HG03457 (cell line): ENCODE data around the gene NDUFV1.

ENCODE experiments used
- ATAC-seq: cut with Tn5 transposase; IDR thresholded peaks from one replicate; pipeline ENCODE4 v1.9.1; 2021; ENCODE audit warnings: moderate number of reproducible peaks; ENCODE audit not compliant: unreplicated experiment

Gene NDUFV1

GRCh38 chr11:67639438-67639859 is 32.7 kb downstream of the NDUFV1 start, which contains the start of gene TBX10:
TSS of gene TBX10 (minus strand) at chr11:67639763. CDS start at chr11:67639472, 291 bp downstream.
- no peak for ATAC-seq

- no peak for ATAC-seq
Measured at GRCh38 chr11:67640021-67640757, 33.5 kb downstream of the NDUFV1 start.

DNA sequence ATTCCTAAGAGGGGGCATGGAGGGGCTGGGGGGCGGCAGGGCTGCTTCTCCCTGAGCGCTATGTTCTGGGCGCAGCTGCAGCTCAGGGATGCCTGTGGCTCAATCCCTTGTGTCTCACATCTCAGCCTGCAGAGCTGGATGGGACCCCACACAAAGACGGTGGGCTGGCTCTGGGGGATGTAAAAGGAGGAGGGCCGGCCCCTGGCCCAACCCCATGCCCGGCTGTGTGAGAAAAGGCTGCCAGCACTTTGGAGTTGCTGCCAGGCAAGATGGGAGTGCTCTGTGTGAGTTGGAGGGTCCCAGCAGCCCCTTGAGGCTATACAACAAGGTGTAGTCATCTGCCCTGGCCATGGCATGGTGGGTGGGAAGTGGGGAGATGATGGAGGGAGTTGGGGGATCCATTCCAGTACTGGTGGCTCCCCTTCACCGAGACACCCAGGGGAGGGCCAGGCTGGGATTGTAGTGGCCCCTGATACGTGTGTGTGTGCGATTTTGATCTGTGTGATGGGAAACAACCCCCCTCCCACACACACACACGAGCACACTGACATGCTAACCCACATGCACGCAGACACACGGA is 34.1 kb downstream of the NDUFV1 start:
- ATAC-seq, result no peak

- no peak for ATAC-seq
Measured at GRCh38 chr11:67641338-67642172, 34.8 kb downstream of the NDUFV1 start.

DNA sequence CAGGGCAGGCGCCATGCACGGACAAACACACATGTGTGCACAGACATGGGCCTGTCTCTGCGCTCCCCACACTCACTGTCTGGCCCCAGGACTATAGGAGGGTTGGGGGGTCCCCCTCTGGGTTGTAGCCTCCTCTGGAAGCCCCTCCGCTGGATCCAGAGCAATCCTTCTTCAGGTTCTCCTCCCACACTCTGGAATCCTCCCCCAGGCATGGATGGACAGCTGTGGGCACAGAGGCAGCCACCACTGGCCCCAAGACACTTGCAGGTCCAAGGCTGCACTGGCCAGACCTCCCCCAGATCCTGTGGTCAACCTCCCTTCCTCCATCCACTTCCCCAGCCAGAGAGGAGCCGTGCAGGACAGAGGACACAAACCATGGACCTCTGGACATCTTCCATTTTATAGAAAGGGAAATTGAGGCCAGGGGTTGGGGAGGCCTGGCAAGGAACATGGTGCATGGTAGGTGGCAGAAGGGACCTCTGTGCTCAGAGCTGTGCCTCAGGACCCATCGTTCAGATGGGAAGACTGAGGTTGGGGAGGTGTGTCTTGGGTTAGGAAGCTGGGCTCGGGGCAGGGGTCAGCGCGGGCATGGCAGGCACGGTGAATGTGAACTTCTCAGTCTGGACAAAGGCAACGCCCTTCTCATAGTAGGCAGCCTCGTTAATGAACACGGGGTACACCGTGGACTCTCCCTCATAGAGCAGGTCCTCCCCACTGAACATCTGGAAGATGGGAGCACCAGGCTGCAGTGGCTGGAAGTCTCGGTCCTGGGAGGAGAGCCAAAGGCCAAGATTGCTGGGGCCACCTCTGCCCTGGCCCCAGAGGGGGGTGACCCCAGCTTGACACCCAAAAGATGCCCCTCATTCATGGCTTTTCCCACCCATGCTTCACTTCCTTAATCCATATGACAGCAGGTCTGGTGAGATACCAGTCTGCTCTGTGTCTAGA is 35.7 kb downstream of the NDUFV1 start:
- ATAC-seq, result no peak

DNA sequence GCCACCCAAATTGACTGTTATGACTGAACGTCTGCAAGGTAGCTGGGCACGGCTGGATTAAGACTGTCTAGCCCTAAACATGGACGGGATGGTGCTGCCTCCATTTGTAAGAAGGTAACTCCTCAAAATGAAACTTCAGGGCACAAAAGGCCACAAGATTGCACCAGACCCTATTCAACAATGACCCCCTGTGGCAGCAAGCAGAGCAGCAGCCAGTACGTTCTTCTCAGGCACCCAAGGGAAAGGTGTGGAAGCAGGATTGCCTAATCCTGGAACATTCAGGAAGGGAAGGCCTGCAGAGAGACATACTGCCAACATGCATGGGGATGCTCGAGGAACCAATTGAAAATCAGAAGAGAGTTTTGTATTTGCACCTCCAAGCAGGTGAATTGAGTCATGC is 37.3 kb downstream of the NDUFV1 start:
- ATAC-seq, result no peak

DNA sequence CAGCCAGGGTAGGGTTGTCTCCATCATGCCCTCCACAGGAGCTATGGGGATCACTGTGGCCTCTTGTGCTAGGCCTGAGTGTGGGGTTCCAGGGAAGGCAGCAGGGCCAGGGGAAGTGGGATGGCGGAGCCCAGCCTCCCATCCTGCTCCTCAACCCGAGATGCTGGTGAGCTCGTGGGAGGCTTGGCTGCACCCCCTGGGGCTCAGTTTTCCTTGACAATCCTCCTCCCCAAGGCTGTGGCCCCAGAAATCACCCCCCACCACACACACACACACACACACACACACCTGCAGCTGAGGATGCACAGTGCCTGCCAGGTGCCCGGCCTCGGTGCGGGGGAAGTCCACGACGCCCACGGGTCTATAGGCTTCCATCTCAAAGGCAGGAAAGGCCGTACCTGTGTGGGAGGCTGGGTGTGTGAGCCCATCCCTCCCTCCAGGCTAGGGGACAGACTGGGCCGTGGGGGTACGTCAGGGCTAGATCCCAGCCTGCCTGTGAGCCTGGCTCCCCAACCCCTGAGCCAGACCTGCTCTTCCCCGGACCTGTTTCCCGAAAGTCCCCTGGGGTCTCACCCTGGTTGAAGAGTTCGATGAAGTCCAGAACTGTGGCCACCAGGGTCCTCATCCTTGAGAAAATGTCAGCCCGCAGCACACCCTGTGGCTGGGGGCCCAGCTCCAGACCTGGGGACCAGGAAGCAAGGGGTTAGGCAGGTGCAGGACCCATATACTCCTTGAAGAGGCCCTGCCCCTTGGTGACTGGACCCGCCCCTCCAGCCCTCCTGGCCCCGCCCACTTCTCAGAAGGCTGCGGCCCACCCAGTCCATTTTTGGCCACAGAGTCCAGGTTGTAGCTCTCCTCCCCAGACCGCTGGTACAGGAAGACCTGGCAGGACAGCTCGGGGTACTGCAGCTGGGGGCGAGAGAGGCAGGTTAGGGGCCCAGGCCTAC is 38.0 kb downstream of the NDUFV1 start:
- no peak for ATAC-seq

GRCh38 chr11:67645521-67646461 is 39.1 kb downstream of the NDUFV1 start:
- ATAC-seq, result no peak

GRCh38 chr11:67646535-67647336 is 40.0 kb downstream of the NDUFV1 start:
- no peak for ATAC-seq

DNA sequence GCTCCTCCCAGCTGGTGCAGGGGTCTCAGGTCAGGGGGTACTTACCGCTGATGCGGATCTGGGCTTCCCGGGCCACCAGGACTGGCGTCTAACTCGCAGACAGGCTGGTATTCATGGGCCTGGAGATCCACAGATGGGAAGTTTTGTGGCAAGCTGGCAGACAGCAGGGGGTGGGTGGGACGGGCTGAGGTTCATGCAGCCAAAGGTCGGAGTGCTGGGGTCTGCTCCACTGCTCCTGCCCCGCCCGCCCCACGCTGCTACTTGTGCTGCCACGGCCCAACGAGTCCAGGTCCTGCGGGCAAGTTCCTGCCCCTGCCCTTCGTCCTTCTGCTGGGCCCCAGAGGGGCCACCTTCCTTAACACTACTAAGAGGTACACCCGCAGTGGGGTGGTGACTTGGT is 40.7 kb downstream of the NDUFV1 start:
- ATAC-seq, result no peak

- ATAC-seq, result no peak
Measured at GRCh38 chr11:67648140-67648795, 41.5 kb downstream of the NDUFV1 start.

GRCh38 chr11:67648796-67649613 is 42.3 kb downstream of the NDUFV1 start:
- ATAC-seq, result no peak

DNA sequence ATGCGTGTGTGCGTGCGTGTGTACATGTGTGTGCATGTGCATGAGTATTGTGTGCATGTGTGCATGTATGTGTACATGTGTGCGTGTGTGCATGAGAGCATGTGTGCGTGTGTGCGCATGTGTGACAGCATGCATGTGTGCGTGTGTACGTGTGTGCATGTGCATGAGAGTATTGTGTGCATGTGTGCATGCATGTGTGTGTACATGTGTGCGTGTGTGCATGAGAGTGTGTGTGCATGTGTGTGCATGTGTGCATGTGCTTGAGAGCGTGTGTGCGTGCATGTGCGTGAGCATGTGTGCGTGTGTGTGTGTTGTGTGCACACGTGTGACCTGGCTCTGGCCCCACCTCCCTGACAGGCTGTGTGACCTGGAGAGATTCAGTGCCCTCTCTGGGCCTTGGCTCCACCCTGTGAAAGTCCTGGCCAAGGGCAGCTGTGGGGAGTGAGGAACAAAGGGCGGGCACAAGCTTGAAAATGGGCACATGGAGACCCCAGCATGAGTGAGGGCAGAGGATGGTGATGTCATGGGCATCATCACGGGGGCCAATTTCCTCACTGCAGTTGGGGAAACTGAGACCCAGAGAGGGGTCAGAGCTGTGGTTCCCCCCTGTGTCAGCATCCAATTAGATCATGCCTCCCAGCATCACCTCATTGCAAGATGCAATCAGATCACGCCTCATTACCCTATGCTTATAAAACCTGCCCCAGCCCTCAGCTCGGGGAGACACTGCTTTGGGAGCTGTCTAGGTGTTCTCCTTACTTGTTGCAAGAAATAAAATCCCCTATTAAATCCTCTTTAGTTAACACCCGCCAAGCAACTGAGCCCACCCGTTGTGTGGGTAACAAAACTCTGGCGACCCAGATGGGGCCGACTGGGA is 43.1 kb downstream of the NDUFV1 start:
- no peak for ATAC-seq

GRCh38 chr11:67651976-67652781 is 45.4 kb downstream of the NDUFV1 start:
- no peak for ATAC-seq
